Stimulated activated naive CD8-positive, alpha-beta T cell treated with anti-CD3 and anti-CD28 coated beads, Interleukin-15, amount 100 ng/mL, for 72 hours (primary cell): Measurements from ENCODE around the gene FANCC.

Experiments used
- ATAC-seq: fragments of 150-1000 bp; cut with Tn5 transposase; 2 replicates; pipeline ENCODE4 v1.10.0; 2021; ENCODE audit warnings: mild to moderate bottlenecking, moderate library complexity
- DNase-seq, 2 donors: peaks; one replicate each; pipeline ENCODE4 v3.0.0; 2021 to 2022
- H3K27ac Mint-ChIP-seq, 2 donors: one replicate each; pipeline ENCODE4 v1.8.0; 2022; ENCODE audit warnings: mild to moderate bottlenecking in 2 of 2, mixed read lengths in 2 of 2, moderate library complexity in 2 of 2
- H3K27me3 Mint-ChIP-seq: one replicate; pipeline ENCODE4 v1.8.0; 2022; ENCODE audit warnings: mixed read lengths
- H3K4me1 Mint-ChIP-seq: one replicate; pipeline ENCODE4 v1.8.0; 2022; ENCODE audit warnings: mild to moderate bottlenecking, mixed read lengths
- H3K4me3 Mint-ChIP-seq, 2 donors: one replicate each; pipeline ENCODE4 v1.8.0; 2022; ENCODE audit warnings: mild to moderate bottlenecking in 2 of 2, mixed read lengths in 2 of 2, moderate library complexity in 1 of 2
- H3K9me3 Mint-ChIP-seq, 2 donors: one replicate each; pipeline ENCODE4 v1.8.0; 2022; ENCODE audit warnings: mixed read lengths in 2 of 2

Gene FANCC

DNA sequence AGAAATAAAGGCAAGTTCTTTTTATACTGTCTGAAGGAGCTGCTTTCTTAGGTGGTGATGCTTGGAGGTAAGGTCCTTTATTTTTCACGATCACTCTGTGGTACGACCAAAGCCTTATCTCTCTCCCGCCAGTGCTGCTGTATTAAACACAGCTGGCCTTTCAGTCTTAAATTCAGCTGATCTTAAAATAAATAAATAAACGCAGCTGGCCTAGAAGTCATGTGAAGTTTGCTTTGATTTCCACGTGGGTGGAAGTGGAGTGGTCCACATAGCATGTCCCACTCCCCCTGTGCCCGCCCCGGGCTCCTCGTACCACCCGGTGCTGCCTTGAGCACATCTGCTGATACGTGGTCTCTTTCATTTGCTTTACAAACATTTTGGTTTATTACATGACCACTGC, 260.4 kb downstream of the FANCC start:
- Mint-ChIP-seq H3K4me1 (no peaks in the 10 kb centered on the region), H3K27me3 (no peaks in the 10 kb centered on the region), H3K4me3 (no peak overlapping the region), H3K9me3 (no peaks in the 10 kb centered on the region), H3K27ac (no peak overlapping the region)
- ATAC-seq, result no peak
- no peak for DNase-seq

DNA sequence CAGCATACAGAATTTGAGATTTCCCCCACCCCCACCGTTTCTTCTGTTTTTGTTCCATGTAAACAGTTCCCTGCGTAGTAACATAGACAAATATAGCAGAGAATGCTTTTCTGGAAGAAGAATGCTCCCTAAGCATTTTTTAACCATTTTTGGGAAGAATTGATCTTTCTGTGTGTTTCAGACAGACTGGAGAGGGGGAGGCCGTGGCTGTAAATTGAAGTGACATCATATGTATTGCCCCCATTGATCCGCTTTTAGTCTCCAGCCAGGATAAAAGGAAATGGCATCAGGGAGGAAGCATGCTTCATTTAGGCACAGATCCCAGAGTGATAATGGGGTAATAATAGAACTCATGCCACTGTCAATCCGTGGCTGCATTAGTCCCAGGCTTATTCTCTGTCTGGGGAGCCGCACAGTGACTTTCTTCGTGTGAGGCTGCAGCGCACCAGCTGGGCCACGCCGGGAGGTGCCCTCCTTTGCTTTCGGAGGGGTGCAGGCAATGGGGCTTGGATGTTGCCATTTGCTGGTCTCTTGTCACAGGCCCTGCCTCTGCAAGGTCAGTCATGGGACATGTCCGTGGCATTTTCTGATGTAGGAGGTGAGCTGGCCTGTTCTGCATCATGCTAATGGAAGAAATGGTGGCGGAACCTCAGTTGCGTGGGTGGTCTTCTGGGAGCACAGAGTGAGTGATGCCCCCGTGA, 261.5 kb downstream of the FANCC start:
- no peak for DNase-seq
- no peak for ATAC-seq
- Mint-ChIP-seq H3K4me3 (no peak overlapping the region), H3K9me3 (no peaks in the 10 kb centered on the region), H3K27ac (no peak overlapping the region), H3K4me1 (no peaks in the 10 kb centered on the region), H3K27me3 (no peaks in the 10 kb centered on the region)

DNA sequence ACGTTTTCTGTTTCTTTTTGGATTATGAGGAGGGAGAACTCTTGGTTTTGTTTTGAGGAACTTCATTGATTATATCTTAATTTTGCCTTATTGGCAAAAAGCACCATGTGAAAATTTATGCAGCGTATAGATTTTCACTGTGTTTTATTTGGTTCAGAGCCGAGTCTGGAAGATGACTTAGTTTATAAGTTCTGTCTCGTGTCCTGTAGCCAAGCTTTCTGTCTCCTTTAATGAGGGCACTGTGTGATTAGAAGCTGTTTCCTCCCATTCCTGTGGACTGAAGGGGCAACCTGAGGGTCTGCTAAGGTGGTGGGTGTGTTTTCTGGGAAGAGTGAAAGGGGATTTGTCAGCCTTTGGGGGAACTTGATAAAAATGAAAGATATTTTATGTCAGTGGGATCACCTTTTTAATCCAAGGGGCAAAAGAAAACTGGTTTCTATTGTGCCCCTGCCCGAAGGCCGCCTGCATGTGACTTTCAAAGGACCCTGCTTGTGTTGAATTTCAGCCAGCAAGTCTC, 262.1 kb downstream of the FANCC start:
- no peaks in the 10 kb centered on the region for H3K9me3 Mint-ChIP-seq
- H3K27ac Mint-ChIP-seq, result peak overlapping the region in 1 of 2 donors; percentile 81
- no peak for DNase-seq
- no peak overlapping the region for H3K4me3 Mint-ChIP-seq
- ATAC-seq, result no peak
- H3K27me3 Mint-ChIP-seq, result peaks cover 5% of the 10 kb centered on the region
- no peaks in the 10 kb centered on the region for H3K4me1 Mint-ChIP-seq

DNA sequence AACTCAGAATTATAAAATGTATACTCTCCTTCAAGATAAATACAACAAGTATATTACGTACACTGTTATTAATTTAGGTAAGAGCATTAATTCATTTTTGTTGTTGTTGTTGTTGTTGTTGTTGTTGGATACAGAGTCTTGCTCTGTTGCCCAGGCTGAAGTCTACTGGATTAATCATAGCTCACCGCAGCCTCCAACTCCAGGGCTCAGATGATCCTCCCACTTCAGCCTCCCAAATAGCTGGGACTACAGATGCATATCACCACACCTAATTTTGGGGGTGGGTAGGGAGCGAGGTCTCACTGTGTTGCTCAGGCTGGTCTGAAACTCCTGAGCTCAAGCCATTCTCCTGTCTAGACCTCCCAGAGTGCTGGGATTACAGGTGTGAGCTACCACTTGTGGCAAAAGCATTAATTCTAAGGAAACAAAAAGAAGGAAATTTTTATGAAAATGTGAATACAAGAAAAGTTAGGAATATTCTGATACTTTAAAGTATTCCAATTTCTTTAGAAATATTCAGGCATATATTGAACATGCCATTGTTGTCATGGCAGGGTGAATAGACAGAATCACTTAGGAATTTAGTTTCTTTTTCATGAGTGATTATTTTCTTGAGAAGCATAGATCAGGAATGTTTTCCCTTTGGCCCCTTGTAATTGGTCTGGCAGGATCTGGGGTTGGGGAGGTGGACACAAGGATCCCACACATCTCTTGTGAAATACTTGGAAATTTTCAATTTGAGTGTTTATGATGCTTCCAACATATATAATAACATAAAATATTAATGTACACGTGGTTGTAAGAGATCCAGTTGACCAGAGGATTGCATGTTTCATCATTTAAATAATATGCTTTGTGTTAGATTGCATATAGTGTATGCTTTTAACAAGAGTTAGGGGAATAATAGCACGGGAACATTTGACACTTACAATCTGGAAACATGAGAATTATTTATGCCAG, 263.6 kb downstream of the FANCC start:
- no peak for DNase-seq
- no peak overlapping the region for H3K4me3 Mint-ChIP-seq
- peaks cover 18% of the 10 kb centered on the region for H3K27me3 Mint-ChIP-seq
- no peaks in the 10 kb centered on the region for H3K9me3 Mint-ChIP-seq
- ATAC-seq, result no peak
- peaks cover 4% of the 10 kb centered on the region for H3K4me1 Mint-ChIP-seq
- H3K27ac Mint-ChIP-seq, result no peak overlapping the region

DNA sequence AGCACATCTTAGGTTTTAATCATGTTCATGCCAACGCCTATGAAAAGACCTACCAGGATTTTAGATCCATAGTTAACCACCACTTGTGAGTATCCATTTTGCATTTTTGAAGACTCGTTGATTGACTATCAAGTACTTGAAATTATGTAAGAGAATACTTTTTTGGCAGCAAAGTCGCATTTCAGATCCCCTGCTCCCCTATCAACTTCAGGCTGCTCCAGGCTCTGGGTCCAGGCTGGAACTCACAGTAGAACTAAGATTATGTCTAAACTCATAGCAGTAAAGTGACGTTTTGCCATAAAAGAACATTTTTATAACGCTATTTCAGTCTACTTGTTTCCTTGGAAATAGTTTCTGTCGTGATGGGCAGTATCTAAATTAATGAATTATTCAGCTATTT, 267.7 kb downstream of the FANCC start:
- Mint-ChIP-seq H3K4me1 (peaks cover 8% of the 10 kb centered on the region), H3K27me3 (peaks cover 34% of the 10 kb centered on the region), H3K27ac (no peak overlapping the region), H3K4me3 (no peak overlapping the region), H3K9me3 (no peaks in the 10 kb centered on the region)
- DNase-seq, result no peak
- ATAC-seq, result no peak
